Ovary (tissue), 3 donors: Measurements from ENCODE around the gene TMEM222.

Experiments used
- CTCF ChIP-seq, 3 donors: fragments of 450-650 bp in 2 of 3; fragments of 200-600 bp in 1 of 3; IDR thresholded peaks; one replicate each; pipeline versions ENCODE4 v1.5.1 to v1.8.0; 2016 to 2022; ENCODE audit warnings: antibody characterized with exemption in 3 of 3, mild to moderate bottlenecking in 1 of 3
- EP300 ChIP-seq: sonication (generic); formaldehyde crosslinking; IDR thresholded peaks from one replicate; pipeline ENCODE4 v1.6.1; 2017; ENCODE audit warnings: antibody characterized with exemption
- POLR2A ChIP-seq: fragments of 450-650 bp; IDR thresholded peaks from one replicate; pipeline ENCODE4 v1.6.1; 2017; ENCODE audit warnings: antibody characterized with exemption, mild to moderate bottlenecking, moderate library complexity
- donor health status: DM: no; HTN: no; CAD: no.

GRCh38 chr1:27360159-27361043 is 38.4 kb downstream of the TMEM222 start:
- TF ChIP-seq CTCF (IDR thresholded peaks at IDR 0.05): no peak
- no peak for TF ChIP-seq EP300
- TF ChIP-seq POLR2A: no peak
